ENCODE results near the gene MDGA2.

Gene MDGA2

DNA sequence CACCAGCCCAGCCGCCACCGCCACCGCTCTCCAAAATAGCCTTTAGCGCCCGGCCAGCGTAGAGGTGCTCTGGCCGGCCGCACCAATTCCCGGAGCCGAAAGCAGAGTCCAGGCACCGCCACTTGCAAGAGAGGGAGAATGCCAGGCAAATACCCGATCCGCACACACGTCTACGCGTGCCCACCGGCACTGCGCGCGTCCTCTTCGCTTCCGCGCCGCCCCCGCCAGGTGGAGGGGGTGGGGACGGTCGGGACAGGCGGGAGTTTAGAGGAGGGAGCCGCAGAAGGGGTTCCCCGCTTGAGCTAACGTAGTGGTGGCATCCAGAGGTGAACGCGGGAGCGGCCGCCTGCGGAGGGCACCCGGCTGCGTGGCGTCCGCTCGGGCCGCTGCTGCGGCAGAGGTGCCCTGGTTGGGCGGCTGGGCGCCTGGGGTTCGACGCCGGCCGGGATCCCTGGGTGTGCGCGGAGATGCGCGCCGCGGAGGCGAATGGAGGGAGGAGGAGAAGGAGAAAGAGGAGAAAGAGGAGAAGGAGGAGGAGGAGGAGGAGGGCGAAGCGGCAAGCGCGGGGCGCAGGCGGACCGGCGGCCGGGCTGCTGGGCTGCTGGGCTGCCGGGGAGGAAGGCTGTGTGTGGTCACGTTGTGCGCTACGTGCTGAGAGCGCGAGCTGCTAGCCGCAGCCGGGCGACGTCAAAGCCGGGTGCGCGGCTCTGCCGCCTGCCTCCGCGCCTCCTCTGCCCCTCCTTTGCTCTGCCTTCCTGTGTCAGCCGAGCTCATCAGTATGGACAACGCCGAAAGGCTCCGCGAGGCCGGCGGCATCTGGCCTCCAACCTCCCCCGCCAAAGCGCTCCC, at the start of gene MDGA2:
Gene MDGA2, minus strand, starts transcription at position 140 of the 849 bp plus-strand sequence.
- intact Hi-C loops (cut with DNase I), result no loop called here
- DNase-seq, result peak; percentile 37 to 97 (median 73)

DNA sequence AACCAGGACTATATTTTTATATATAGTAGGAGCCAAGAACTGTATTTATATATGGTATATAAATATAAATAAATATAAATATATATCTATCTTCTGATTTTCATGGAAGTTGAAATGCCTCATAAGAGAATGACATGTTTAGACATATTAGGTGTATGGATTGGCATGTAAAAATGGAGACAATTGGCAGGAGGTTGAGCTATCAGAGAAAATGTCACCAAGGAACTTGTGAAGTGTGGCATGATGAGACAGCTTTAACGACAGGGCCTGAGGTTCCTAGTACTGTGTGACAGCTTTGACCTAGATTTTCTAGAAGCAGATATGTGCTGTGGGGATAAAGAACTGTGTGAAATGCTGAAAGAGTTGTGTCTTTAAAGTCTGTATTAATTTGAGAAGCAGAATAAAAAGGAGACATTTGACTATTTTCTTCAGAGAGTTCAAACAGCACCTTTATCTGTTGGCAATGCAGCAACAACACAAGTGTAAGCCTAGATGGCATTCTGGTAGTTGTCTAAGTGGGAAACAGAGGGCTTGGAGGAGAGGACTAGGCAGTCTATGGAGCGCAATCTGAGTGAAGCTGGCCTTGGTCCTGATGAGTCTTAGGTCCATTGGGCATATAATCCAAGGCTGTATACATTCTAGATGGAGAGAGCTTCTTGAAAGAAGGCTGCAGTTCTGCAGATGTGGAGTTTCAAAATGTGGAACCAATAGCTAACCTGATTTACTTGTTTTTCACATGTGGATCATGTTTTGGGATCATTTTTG, 47.7 kb upstream of the MDGA2 start:
- DNase-seq, result no peak
- intact Hi-C loops (cut with DNase I), result no loop called here

DNA sequence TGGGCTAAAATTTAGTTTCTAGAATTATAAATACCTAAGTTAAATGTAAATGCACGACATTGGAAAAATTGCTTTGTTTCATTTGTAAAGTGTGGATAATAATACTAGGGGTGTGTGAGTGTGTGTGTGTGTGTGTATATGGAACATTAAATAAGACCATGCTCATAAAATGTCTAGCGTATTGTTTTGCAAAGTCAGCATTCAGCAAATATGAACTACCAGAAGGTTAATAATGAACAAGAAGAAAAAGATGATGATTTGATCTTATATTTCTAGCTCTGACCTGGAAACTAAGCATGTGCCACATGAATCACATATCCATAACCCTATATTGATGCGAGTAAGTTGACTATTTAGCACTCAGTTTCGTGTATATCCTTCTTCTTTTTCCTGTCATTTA, 44.9 kb upstream of the MDGA2 start:
- DNase-seq, result no peak
- intact Hi-C loops (cut with DNase I), result no loop called here

DNA sequence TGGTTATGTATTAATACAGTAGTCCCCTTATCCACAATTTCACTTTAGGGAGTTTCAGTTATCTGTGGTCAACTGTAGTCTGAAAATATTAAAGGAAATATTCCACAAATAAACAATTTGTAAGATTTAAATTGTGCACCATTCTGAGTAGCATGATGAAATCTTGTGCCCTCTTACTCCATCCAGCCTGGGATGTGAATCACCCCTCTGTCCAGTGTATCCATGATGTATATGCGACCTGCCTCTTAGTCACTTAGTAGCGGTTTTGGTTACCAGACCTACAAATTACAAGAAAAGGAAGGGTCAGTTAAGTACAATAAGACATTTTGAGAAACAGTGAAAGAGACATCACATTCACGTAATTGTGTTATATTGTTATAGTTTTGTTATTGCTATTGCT, 39.9 kb upstream of the MDGA2 start:
- no peak for DNase-seq
- intact Hi-C loops (cut with DNase I), result no loop called here

DNA sequence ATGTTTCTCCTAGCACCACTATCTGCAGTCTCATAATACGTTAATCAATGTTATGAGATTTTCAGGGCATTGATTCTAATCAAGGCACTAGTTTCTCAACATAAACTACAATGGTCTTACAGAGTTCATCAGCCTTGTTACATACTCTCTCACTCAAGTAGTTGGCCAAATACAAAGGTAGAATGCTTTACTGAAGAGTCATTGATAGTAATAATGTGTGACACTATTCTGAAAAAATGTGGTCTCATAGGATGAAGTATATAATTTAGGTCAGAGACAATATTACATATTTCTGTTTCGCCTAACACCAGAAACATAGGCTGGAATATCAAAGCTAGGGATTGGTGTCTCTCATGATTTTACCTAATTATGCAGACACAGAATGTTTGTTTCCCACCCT, 35.2 kb upstream of the MDGA2 start:
- no peak for DNase-seq
- intact Hi-C loops (cut with DNase I), result no loop called here

DNA sequence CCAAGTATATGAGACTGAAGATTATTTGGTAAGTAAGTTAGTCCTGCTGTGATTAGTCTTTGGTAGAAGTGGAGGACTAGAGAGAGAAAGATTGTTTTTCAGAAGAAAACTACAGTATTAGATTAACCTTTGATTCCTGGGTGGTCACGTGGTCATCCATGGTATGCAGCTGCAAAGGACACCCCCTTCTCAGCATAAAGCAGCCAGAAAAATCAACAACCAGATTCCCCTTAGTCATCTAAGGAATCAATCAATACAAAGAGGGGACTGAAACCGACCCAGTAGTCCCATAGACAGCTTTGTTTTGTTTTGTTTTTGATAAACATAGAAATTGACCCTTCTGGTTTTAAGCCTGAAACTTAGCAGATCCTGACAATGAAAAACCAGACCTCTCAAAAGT, 30.3 kb upstream of the MDGA2 start:
- no peak for DNase-seq
- intact Hi-C loops (cut with DNase I), result no loop called here

DNA sequence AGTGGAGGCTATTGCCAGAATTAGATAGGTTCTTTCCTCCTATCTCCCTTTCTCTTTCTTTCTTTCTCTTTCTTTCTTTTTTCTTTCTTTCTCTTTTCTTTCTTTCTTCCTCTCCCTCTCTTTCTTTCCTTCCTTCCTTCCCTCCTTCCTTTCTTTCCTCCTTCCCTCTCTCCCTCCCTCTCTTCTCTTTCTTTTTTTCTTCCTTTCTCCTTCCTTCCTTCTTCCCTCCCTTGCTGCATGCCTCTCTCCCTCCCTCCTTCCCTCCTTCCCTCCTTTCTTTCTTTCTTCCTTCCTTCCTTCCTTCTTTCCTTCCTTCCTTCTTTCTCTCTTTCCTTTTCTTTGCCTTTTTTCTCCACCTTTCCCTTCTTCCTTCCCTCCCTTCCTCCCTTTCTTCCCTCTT, 16.4 kb upstream of the MDGA2 start:
- no peak for DNase-seq
- intact Hi-C loops (cut with DNase I), result no loop called here

DNA sequence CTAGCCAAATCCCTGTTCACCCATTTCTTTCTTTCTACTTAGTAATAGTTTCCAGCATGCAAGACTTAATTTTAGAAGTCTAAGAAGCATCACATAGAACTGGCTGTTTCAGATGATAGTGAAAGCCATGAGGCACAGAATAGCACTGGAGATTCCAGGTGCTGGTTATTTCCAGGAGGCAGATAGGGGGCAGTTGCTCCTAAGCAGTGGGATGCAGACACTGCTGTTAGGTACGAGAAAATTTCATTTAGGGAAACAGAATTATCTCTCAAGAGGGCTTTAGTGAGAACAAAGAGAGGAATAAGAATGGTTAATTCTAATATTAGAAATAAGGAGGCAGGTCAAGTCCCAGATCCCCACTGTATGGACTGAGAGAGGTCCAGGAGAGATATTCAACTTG, 3.6 kb upstream of the MDGA2 start:
- intact Hi-C loops (cut with DNase I), result no loop called here
- no peak for DNase-seq

DNA sequence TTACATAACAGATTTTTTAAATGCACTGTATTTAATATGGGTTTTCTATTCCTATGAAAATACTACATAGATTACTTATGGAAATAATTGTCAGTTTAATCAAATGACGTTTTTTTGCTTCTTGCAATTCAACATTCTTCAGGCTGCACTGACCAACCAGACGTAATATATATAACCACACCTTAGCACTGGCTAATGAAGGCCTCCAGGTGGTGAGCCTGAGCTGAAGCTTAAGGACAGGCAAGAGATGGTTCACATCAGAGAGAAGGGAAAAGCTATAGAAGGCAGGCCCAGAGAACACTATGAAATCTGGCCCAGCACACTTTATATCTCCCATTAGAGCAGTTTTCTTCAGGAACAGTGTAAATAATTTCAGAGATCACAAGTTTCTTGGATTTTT, 2.8 kb upstream of the MDGA2 start:
- intact Hi-C loops (cut with DNase I), result no loop called here
- DNase-seq, result no peak

DNA sequence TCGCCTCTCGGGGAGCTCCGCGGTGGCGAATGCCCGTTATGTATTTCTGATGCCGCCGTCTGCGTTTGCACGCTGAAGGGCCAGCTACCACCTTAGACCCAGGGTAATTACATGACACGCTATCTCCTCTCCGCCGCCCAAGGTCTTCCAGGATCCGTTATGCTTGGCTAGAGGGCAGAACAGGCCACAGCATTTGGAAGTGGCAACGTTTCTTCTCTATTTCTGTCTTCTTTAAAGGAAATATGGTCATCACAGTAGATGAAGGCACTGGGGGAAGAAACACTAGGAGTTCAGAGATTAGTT, 861 bp upstream of the MDGA2 start:
- DNase-seq, result no peak
- intact Hi-C loops (cut with DNase I), result no loop called here

DNA sequence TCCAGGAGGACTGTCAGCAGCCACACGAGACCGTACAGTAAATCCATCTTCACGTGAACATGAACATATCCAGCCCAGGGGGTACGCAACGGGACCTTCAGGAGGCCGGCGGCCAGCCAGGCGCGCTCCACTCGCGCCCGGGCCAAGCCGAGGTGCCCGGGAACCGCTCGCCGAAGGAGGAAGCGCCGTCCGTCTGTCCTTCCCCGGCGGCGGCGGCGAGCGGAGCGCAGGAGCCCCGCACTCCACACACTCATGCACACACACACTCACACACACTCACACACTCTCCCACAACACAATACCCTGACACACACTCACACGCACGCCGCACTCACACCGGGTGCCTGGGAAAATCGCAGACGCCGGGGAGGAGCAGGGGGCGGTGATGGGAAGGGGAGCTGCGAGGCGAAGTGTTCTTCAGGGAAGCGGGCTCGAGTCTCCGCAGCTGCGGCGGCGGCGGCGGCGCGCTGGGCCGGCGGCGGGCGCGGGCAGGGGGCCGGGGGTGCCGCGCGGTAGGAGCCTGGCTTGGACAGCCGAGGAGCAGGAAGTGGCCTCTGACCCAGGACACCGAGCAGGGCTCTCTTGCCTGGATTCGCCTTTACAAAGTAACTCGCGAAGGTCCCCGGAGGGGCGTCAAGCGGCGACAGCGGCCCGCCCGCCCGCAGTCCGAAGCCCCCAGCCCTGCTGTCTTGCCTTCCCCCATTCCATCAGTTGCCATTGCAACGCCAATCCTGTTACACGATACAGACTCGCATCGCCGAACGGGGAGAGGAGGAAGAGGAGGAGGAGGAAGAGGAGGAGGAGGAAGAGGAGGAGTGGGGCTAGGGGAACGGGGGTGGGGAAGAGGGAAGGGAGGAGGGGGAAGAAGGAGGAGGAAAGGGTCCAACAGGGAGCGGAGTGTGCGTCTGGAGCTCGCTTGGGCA, 601 bp downstream of the MDGA2 start:
- DNase-seq, result peak in 6 of 10 donors; percentile 9 to 80 (median 41)
- intact Hi-C loops (cut with DNase I), result no loop called here

DNA sequence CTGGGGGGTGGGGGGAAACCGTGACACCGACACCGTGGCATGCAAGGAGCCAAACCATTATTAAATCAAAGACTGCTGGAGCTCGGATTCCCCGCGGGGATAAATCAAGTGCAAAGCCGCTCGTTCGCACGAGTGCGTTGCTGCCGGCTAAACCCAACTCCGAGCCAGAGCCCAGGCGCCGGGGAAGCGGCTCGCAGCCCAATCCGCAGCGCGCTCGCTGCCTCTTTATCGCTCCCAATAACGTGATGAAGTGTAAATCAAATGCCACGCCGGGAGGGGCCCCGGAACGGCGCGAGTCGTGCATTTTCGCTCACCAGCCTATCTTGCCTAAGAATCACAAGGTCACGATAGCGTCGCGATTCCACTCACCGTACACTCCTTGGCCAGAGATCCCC, 1.3 kb downstream of the MDGA2 start:
- peak in 9 of 10 donors; percentile 25 to 88 (median 48) for DNase-seq
- intact Hi-C loops (cut with DNase I), result no loop called here

DNA sequence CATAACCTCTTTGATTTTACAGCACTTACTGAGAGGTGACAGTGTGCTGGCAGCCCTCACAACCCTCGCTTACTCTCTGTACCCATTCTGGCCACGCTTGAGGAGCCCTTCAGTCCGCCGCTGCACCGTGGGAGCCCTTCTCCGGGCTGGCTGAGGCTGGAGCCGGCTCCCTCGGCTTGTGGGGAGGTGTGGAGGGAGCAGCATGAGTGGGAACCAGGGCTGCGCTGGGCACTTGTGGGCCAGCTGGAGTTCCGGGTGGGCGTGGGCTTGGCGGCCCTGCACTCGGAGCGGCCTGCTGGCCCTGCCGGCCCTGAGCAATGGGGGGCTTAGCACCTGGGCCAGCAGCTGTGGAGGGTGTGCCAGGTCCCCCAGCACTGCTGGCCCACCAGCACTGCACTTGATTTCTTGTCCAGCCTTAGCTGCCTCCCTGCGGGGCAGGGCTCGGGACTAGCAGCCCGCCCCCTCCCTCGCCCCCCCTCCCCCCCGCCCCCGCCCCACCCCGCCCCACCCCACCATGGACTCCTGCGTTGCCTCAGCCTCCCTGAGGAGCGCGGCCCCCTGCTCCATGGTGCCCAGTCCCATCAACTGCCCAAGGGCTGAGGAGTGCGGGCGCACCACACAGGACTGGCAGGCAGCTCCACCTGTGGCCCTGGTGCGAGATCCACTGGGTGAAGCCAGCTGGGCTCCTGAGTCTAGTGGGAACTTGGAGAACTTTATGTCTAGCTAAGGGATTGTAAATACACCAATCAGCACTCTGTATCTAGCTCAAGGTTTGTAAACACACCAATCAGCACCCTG, 9.9 kb downstream of the MDGA2 start:
- intact Hi-C loops (cut with DNase I), result no loop called here
- DNase-seq, result peak in 3 of 10 donors; percentile 59 to 72 (median 63)

DNA sequence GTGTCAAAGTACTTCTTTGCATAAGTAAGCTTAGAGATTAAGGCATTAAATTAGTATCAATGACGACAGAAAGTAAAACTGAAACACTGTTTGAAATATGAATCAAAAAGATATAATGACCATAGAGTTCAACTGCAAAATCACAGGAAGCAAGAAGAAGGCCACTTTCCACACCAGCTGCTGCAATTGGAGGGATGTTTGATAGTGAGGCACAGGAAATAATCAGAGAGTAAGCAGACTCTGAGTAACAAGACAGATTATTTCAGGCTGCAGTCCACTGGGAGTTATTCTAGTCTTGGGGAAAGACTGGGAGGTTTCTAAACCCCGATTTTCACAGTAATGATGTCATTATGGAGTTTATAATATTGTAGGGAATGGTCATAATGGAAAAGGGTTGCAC, 12.9 kb downstream of the MDGA2 start:
- no peak for DNase-seq

DNA sequence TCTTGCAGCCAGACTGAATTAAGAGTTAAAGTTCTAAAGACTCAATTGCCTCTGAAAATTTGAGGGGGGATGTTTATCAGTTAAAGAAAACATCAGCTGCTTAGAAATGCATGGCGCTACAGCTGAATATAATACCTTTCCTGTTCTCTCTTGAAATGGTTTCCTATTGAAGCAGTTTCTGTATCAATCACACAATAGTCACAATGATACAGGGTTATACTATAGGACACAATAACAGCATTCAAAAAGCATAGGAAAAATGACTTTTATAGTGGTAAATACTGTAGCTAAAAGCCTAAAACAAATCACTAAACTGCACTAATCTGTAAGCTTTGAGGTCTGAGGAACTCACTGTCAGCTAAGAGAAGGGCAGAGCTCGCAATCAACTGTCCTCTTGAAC, 15.2 kb downstream of the MDGA2 start:
- DNase-seq, result no peak
- intact Hi-C loops (cut with DNase I), result no loop called here

More for the DNA sequence above, 12.9 kb downstream of the MDGA2 start:
- intact Hi-C loops (cut with DNase I), result no loop called here

DNA sequence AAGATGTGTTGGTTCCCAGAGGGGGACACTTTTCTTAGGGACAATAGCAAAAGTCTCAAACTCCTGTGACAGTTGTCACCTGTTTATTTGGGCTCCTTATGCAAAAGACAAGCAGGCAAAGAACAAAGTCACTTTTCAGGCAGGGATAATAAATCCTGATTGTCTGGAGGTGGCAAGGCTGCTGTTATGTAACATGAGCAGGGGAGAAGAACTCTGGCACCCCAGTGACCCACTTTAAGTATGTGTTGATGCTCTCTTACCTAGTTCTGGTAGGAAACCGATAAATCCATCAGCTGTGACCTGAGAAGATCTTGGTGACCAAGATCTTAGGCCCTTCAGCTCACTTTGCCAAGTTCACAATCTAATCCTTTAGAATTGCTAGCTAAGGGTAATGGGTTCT, 17.4 kb downstream of the MDGA2 start:
- intact Hi-C loops (cut with DNase I), result no loop called here
- no peak for DNase-seq

DNA sequence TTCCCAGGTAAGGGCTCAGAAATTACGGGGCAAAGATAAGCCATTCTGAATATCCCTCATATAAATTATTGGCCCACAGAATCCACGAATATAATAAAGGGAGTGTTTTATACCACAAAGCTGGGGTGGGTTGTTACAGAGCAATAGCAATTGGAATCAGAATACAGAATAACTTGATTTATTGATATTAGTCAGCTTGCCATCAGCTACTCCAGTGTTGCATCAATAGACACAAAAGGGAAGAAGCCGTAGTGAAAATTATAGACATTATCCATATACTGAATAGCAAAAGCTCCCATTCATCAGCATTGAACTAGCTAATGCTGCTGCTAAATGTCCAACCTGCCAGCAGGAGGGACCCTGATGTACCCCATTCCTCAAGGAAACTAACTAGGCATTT, 18.3 kb downstream of the MDGA2 start:
- intact Hi-C loops (cut with DNase I), result no loop called here
- no peak for DNase-seq

DNA sequence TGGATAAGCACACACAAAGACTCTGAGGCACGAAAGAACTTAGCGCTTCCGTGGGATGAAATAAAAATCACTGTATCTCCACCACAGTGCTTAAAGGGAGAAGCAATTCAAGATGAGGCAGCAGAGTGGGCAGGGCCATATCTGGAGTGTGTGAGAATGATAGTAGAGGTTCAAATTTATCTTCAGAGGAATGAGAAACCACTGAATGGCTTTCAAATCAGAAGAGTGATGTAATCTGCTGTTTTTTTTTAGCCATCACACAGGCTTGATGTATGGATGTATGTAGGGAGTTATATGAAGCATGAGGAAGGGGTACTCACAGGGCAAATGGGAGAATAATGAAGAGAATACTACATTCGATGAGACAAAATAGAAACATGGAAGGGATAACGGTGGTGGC, 24.1 kb downstream of the MDGA2 start:
- DNase-seq, result no peak
- intact Hi-C loops (cut with DNase I), result no loop called here

DNA sequence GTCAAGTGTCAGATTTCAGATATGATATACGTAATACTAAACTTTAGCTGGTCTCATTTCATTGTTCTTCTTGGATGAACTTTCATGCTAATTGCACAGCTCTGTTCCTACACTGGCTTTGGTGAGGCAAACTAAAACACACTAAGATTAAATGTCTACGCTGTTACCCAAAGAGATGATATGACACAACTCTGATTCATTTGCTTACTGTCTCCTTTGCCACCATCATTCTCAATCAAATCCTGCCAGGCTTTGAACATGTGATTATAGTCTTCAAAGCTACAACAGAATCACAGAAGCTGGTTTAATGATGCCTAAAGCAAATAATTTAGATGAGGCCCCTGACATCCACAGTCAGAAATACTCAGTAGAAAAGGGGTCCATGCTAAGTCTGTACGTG, 37.7 kb downstream of the MDGA2 start:
- no peak for DNase-seq
- intact Hi-C loops (cut with DNase I), result no loop called here

All from posterior cingulate gyrus (tissue), 11 donors.